Measurements from ENCODE around the gene ADGRB2.

- TF ChIP-seq, protein P1, sequence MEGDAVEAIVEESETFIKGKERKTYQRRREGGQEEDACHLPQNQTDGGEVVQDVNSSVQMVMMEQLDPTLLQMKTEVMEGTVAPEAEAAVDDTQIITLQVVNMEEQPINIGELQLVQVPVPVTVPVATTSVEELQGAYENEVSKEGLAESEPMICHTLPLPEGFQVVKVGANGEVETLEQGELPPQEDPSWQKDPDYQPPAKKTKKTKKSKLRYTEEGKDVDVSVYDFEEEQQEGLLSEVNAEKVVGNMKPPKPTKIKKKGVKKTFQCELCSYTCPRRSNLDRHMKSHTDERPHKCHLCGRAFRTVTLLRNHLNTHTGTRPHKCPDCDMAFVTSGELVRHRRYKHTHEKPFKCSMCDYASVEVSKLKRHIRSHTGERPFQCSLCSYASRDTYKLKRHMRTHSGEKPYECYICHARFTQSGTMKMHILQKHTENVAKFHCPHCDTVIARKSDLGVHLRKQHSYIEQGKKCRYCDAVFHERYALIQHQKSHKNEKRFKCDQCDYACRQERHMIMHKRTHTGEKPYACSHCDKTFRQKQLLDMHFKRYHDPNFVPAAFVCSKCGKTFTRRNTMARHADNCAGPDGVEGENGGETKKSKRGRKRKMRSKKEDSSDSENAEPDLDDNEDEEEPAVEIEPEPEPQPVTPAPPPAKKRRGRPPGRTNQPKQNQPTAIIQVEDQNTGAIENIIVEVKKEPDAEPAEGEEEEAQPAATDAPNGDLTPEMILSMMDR (IDR thresholded peaks at IDR 0.05): no peak
- TF ChIP-seq EZH2phosphoT487 (IDR thresholded peaks at IDR 0.05): no peak
These were observed 6.9 kb downstream of the ADGRB2 start for GRCh38 chr1:31757204-31757679.
